K562 (cell line): ENCODE data around the gene CHTF8. TPM values are rescaled to one million over a fixed set of nuclear protein-coding genes. Genes with fewer than 3 reads are reported as not detected.

Source experiments
- CHCHD3 ChIP-seq: fragments of 250-450 bp; sonication (Bioruptor Pico); IDR thresholded peaks from 2 replicates; pipeline ENCODE4 v2.1.2; 2022; ENCODE audit warnings: mild to moderate bottlenecking
- CTBP1 ChIP-seq: fragments of 450-650 bp; IDR thresholded peaks from 2 replicates; pipeline ENCODE4 v1.6.1; 2016; ENCODE audit warnings: borderline replicate concordance
- HDAC2 ChIP-seq: fragments of 450-650 bp; IDR thresholded peaks from 2 replicates; pipeline ENCODE4 v1.6.1; 2016; ENCODE audit warnings: mild to moderate bottlenecking
- NFE2 ChIP-seq: IDR thresholded peaks from 2 replicates; pipeline ENCODE4 v1.6.1; 2014; ENCODE audit warnings: antibody characterized with exemption, low read depth
- PCBP1 ChIP-seq: fragments of 200-400 bp; formaldehyde crosslinking; IDR thresholded peaks from 2 replicates; pipeline ENCODE4 v1.6.1; 2018; ENCODE audit warnings: mild to moderate bottlenecking, low read depth, low read length; ENCODE audit not compliant: poor library complexity, severe bottlenecking
- POLR2AphosphoS5 ChIP-seq: IDR thresholded peaks from 2 replicates; pipeline ENCODE4 v1.6.1; 2011; ENCODE audit warnings: mild to moderate bottlenecking, low read depth, low read length, moderate library complexity; ENCODE audit not compliant: control insufficient read depth, insufficient read depth
- POLR2H ChIP-seq: IDR thresholded peaks from 2 replicates; pipeline ENCODE4 v1.6.1; 2016; ENCODE audit warnings: missing genetic modification characterization, low read depth, mild to moderate bottlenecking, control low read depth, missing compliant biosample characterization, moderate library complexity
- TFAM ChIP-seq: fragments of 250-450 bp; sonication (Bioruptor Pico); conservative IDR thresholded peaks from 2 replicates; pipeline ENCODE4 v1.5.0; 2021; ENCODE audit warnings: mild to moderate bottlenecking, moderate library complexity
- VEZF1 ChIP-seq: fragments of 200-800 bp; sonication (Bioruptor generic); IDR thresholded peaks from 2 replicates; pipeline ENCODE4 v1.6.1; 2017; ENCODE audit warnings: missing genetic modification characterization, missing compliant biosample characterization
- XRCC5 ChIP-seq: fragments of 200-400 bp; formaldehyde crosslinking; IDR thresholded peaks from 2 replicates; pipeline ENCODE4 v1.6.1; 2017; ENCODE audit warnings: low read depth, mild to moderate bottlenecking, low read length
- ZBED1 ChIP-seq: IDR thresholded peaks from 2 replicates; pipeline ENCODE4 v1.6.1; 2014
- ZBTB7A ChIP-seq: IDR thresholded peaks from 2 replicates; pipeline ENCODE4 v1.6.1; 2011; ENCODE audit warnings: low read depth, mild to moderate bottlenecking, low read length, moderate library complexity, borderline replicate concordance; ENCODE audit not compliant: control insufficient read depth
- ZMIZ1 ChIP-seq, 2 experiments: fragments of 150-350 bp in 1 of 2; IDR thresholded peaks; 2 replicates each; pipeline ENCODE4 v1.6.1; 2012 to 2016; ENCODE audit warnings: low read depth in 2 of 2, low read length in 2 of 2, mild to moderate bottlenecking in 1 of 2, moderate library complexity in 1 of 2
- ZNF140 ChIP-seq: fragments of 250-450 bp; sonication (Bioruptor Pico); IDR thresholded peaks from 2 replicates; pipeline ENCODE4 v1.8.0; 2021; ENCODE audit warnings: moderate library complexity, mild to moderate bottlenecking, inconsistent platforms
- ZNF644 ChIP-seq: fragments of 200-800 bp; sonication (Bioruptor generic); IDR thresholded peaks from 2 replicates; pipeline ENCODE4 v1.6.1; 2016; ENCODE audit warnings: low read depth, missing genetic modification characterization, missing compliant biosample characterization
- polyA plus RNA-seq, 8 experiments: library from polyadenylated mRNA; depleted of rRNA in 4 of 8; stranded (reverse) in 5 of 8; unstranded in 3 of 8; fragments of >200 nt; fragmentation: Nextera tagmentation in 2 of 8; fragmentation: Illumina TruSeq in 1 of 8; extraction: Ambion mirVana in 2 of 8; extraction: Trizol in 1 of 8; gene quantifications; 2 replicates each; pipeline versions ENCODE4 v1.2.1 to v1.2.3, GENCODE V29; 2011 to 2014; ENCODE audit warnings: inconsistent platforms in 1 of 8, missing spikeins in 1 of 8
- total RNA-seq, 7 experiments: library from RNA; depleted of rRNA in 6 of 7; stranded (reverse); fragments of >200 nt in 6 of 7; fragmentation: Illumina TruSeq in 2 of 7; extraction: Trizol in 2 of 7; gene quantifications; 2 replicates each; pipeline versions ENCODE4 v1.2.1 to v1.2.3, GENCODE V29; 2011 to 2021; ENCODE audit warnings: low replicate concordance in 1 of 7
- TF ChIP-seq, protein P1 (sequence below), 3 experiments: fragments of 200-800 bp in 1 of 3; fragments of 250-450 bp in 1 of 3; fragments of 450-650 bp in 1 of 3; sonication (Bioruptor Pico) in 1 of 3; sonication (Bioruptor generic) in 1 of 3; formaldehyde crosslinking in 1 of 3; IDR thresholded peaks; 2 replicates each; pipeline versions ENCODE4 v1.6.1 to v1.8.0; 2016 to 2022; ENCODE audit warnings: mild to moderate bottlenecking in 2 of 3, missing genetic modification characterization in 2 of 3, missing compliant biosample characterization in 1 of 3, moderate library complexity in 1 of 3

The CHTF8 gene
- total and polyA plus RNA-seq, 9 of the 15 experiments (the other 6 are each of a cell fraction or from before 2014, with no cell fraction given) = 20.2 to 199 (median 108) TPM

DNA sequence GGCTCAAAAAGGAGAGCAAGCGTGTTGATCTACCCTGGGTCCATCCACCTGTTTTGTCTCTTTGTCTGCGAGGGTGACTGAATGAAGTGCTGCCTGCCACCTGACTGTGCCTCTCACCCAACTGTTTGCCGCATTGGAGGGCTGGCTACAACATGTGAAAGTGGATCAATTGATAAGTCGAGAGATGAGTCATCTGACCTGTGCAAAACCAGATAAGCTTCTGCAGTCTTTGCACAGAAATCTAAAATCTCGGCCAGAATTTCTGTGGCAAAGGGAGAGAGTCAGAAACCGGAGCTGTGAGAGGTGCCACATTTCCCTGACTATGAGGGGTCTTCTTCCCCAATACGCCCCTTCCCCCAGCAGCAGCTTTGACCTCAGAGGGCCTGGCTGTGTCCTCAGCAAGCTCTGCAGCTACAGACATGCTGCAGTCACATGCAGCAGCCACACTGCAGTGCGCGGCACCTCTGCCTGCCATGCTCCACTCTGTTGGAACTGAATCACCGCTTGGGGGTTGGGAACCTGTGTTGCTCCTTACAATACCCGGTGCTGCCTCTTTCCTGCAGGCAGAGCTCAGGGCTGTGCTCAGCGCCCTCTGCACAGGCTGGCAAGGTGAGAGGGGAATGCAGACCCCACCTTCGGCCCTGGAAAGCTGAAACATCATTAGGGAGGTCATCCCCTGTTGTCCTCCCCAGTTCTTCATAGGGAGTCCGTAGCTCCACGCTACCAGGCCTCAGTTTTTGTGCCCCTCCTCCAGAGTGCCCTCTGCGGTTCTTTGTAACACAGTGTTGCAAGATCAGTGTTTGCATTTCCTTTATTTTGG lies 43.1 kb downstream of the CHTF8 start (continued):
- no peak for TF ChIP-seq ZMIZ1 (IDR thresholded peaks at IDR 0.05; ENCODE audit: low read depth in 2 of 2, low read length in 2 of 2)
- peak; percentile 66; the same call in 1 of the 2 replicates for TF ChIP-seq POLR2AphosphoS5
- 0 out of 2 replicates have a peak, but pooled peaks have one; percentile 36 for TF ChIP-seq NFE2
- no peak for TF ChIP-seq ZBTB7A
- TF ChIP-seq, protein P1, sequence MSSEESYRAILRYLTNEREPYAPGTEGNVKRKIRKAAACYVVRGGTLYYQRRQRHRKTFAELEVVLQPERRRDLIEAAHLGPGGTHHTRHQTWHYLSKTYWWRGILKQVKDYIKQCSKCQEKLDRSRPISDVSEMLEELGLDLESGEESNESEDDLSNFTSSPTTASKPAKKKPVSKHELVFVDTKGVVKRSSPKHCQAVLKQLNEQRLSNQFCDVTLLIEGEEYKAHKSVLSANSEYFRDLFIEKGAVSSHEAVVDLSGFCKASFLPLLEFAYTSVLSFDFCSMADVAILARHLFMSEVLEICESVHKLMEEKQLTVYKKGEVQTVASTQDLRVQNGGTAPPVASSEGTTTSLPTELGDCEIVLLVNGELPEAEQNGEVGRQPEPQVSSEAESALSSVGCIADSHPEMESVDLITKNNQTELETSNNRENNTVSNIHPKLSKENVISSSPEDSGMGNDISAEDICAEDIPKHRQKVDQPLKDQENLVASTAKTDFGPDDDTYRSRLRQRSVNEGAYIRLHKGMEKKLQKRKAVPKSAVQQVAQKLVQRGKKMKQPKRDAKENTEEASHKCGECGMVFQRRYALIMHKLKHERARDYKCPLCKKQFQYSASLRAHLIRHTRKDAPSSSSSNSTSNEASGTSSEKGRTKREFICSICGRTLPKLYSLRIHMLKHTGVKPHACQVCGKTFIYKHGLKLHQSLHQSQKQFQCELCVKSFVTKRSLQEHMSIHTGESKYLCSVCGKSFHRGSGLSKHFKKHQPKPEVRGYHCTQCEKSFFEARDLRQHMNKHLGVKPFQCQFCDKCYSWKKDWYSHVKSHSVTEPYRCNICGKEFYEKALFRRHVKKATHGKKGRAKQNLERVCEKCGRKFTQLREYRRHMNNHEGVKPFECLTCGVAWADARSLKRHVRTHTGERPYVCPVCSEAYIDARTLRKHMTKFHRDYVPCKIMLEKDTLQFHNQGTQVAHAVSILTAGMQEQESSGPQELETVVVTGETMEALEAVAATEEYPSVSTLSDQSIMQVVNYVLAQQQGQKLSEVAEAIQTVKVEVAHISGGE (CRISPR knock-in tag; IDR thresholded peaks at IDR 0.05) = 0 out of 6 replicates have a peak, but pooled peaks of 1 of the 3 experiments have one; percentile 24
- no peak for TF ChIP-seq ZBED1
- no peak for TF ChIP-seq TFAM (CRISPR knock-in tag)
- no peak for TF ChIP-seq VEZF1
- TF ChIP-seq ZNF140 = no peak
- TF ChIP-seq XRCC5 = no peak
- TF ChIP-seq CTBP1 = peak; percentile 48; the same call in 1 of the 2 replicates
- no peak for TF ChIP-seq PCBP1
- no peak for TF ChIP-seq CHCHD3 (CRISPR knock-in tag)
- TF ChIP-seq POLR2H (tag) = no peak
- TF ChIP-seq HDAC2 = peak; percentile 79; the same call in 1 of the 2 replicates
- TF ChIP-seq ZNF644 (tag) = no peak
